Thoracic aorta (tissue), 2 donors: Measurements from ENCODE around the gene IL7R. TPM values are rescaled to one million over a fixed set of nuclear protein-coding genes. Genes with fewer than 3 reads are reported as not detected.

Experiments
- ATAC-seq: fragments of 150-250 bp; one replicate; pipeline ENCODE4 v1.8.0; 2017; ENCODE audit warnings: low read depth; ENCODE audit not compliant: insufficient number of reproducible peaks, low FRiP score
- DNase-seq: peaks from one replicate; pipeline ENCODE4 v3.0.0-alpha.2; 2020; ENCODE audit warnings: low spot score
- H3K27ac ChIP-seq, 2 donors: fragments of 200-600 bp; sonication (generic); 1 replicate in 1 of 2; 2 replicates in 1 of 2; pipeline ENCODE4 v1.5.1; 2016; ENCODE audit warnings: mild to moderate bottlenecking in 2 of 2, moderate library complexity in 2 of 2
- H3K27me3 ChIP-seq: fragments of 200-600 bp; sonication (generic); replicated peaks from 2 replicates; pipeline ENCODE4 v1.6.0; 2016; ENCODE audit warnings: mild to moderate bottlenecking; ENCODE audit not compliant: insufficient read depth
- H3K36me3 ChIP-seq: fragments of 200-600 bp; sonication (generic); one replicate; pipeline ENCODE4 v1.5.1; 2016
- H3K4me1 ChIP-seq, 2 donors: fragments of 200-600 bp; sonication (generic); 1 replicate in 1 of 2; 2 replicates in 1 of 2; pipeline versions ENCODE4 v1.5.1 to v1.6.0; 2016; ENCODE audit warnings: low read depth in 2 of 2, mild to moderate bottlenecking in 1 of 2; ENCODE audit not compliant: control insufficient read depth in 1 of 2
- H3K4me3 ChIP-seq: fragments of 200-600 bp; sonication (generic); 2 replicates; pipeline ENCODE4 v1.5.1; 2016; ENCODE audit warnings: mild to moderate bottlenecking
- H3K9me3 ChIP-seq: fragments of 200-600 bp; sonication (generic); 2 replicates; pipeline ENCODE4 v1.5.1; 2016
- total RNA-seq, 2 donors: library from RNA; depleted of rRNA; stranded (reverse); fragments of >200 nt; gene quantifications; one replicate each; pipeline versions ENCODE4 v1.1.0 to v1.2.3, GENCODE V29; 2016
- TF ChIP-seq, protein P1 (sequence below): fragments of 200-600 bp; sonication (generic); IDR thresholded peaks from one replicate; pipeline ENCODE4 v1.5.1; 2019; ENCODE audit warnings: antibody characterized with exemption

The IL7R gene
- total RNA-seq, 2 donors from 2014 or later, result 12.7 to 20.5 TPM

DNA sequence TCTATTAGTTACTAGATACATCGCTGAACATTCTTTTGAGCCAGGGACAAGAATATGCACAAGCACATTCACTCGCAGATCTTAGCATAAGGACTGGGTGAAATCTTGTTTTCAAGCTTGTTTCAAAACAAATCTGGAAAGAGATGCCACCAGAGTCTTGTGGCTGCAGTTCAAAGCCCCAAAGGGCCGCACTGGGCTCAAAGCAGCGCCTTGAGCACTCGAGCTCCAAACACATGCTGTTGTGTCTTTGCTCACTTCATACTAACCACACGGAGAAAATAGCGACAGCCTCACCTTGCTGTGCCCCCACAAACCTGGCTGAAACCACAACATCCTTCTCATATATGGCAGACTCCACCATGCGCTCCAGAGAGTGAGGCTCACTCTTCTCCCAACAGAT, 34.2 kb upstream of the IL7R start:
- H3K36me3 ChIP-seq, result no peaks in the 10 kb centered on the region
- DNase-seq, result no peak
- H3K4me1 ChIP-seq, result no peaks in the 10 kb centered on the region
- no peaks in the 10 kb centered on the region for H3K27me3 ChIP-seq
- no peak overlapping the region for H3K27ac ChIP-seq
- H3K4me3 ChIP-seq, result no peak overlapping the region
- ATAC-seq, result no peak
- TF ChIP-seq, protein P1, sequence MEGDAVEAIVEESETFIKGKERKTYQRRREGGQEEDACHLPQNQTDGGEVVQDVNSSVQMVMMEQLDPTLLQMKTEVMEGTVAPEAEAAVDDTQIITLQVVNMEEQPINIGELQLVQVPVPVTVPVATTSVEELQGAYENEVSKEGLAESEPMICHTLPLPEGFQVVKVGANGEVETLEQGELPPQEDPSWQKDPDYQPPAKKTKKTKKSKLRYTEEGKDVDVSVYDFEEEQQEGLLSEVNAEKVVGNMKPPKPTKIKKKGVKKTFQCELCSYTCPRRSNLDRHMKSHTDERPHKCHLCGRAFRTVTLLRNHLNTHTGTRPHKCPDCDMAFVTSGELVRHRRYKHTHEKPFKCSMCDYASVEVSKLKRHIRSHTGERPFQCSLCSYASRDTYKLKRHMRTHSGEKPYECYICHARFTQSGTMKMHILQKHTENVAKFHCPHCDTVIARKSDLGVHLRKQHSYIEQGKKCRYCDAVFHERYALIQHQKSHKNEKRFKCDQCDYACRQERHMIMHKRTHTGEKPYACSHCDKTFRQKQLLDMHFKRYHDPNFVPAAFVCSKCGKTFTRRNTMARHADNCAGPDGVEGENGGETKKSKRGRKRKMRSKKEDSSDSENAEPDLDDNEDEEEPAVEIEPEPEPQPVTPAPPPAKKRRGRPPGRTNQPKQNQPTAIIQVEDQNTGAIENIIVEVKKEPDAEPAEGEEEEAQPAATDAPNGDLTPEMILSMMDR, result no peak
- H3K9me3 ChIP-seq, result no peaks in the 10 kb centered on the region

DNA sequence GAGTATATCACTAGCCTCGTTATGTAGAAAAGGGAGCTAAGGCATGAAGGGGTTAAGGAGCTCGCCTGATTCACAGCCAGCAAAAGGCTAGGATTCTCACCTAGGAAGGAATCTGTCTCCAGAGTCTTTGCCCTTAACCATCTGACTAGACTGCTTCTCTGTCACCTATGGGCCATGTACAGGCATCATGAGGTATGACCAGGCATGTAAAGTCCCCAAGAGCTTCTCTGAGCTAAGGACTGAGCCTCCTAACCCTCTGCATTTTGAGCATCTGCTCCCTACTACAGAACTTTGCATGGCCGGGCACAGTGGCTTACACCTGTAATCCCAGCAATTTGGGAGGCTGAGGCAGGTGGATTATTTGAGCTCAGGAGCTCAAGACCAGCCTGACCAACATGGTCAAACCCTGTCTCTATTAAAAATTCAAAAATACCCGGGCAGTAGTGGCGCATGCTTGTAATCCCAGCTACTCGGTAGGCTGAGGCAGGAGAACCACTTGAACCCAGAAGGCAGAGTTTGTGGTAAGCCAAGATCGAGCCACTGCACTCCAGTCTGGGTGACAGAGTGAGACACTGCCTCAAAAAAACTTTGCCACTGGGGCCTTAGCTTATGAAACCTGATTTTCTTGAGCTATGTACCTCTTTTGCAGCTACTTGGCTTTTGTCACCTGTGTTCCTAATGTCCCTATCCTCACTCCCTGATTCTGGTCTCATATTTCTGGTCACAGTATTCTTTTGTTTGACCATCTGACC, 33.2 kb upstream of the IL7R start:
- Histone ChIP-seq H3K27me3 (no peaks in the 10 kb centered on the region), H3K27ac (no peak overlapping the region), H3K4me3 (no peak overlapping the region), H3K9me3 (no peaks in the 10 kb centered on the region), H3K4me1 (no peaks in the 10 kb centered on the region), H3K36me3 (no peaks in the 10 kb centered on the region)
- TF ChIP-seq, protein P1, result no peak
- DNase-seq (no peak), ATAC-seq (no peak)

DNA sequence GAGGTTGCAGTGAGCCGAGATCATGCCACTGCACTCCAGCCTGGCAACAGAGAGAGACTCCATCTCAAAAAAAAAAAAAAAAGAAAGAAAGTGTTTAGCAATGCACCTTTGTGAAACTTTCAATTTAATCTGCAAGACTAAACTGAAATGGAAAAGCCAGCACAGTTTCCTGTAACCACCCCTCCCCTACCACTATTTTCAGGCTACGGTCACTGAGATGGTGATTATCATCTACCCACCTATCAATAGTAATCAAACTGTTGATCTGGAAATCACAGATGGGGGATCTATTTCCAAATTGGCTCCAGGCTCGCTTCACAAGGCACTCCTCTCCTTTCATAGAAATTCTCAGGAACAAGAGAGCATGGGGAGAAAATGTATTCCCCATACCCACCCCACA, 30.6 kb upstream of the IL7R start:
- DNase-seq (no peak), ATAC-seq (no peak)
- TF ChIP-seq, protein P1, result no peak
- Histone ChIP-seq H3K27ac (no peak overlapping the region), H3K4me3 (no peak overlapping the region), H3K27me3 (no peaks in the 10 kb centered on the region), H3K36me3 (no peaks in the 10 kb centered on the region), H3K9me3 (no peaks in the 10 kb centered on the region), H3K4me1 (no peaks in the 10 kb centered on the region)

DNA sequence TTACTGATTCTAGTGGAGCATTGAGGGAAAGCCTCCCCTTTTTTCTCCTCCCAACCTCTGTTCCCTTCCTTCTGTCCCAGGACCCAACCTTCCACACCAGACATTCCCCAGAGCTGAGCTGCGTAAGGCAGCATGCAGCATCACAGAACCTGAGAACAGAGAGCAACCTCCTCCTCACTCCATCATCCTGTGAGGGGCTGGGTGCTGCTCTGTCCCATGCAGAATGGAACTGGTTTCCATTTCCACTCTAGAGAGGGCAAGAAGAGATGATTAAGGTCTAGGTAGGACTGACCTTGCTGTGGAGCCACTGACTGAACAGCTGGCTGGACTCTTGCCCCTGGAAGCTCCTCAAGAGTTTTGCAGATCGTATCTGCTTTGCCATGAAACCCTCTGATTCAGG, 30.1 kb upstream of the IL7R start:
- H3K4me1 ChIP-seq, result no peaks in the 10 kb centered on the region
- no peaks in the 10 kb centered on the region for H3K9me3 ChIP-seq
- DNase-seq, result no peak
- no peaks in the 10 kb centered on the region for H3K36me3 ChIP-seq
- TF ChIP-seq, protein P1, result no peak
- ATAC-seq, result no peak
- H3K4me3 ChIP-seq, result no peak overlapping the region
- H3K27ac ChIP-seq, result no peak overlapping the region
- no peaks in the 10 kb centered on the region for H3K27me3 ChIP-seq

DNA sequence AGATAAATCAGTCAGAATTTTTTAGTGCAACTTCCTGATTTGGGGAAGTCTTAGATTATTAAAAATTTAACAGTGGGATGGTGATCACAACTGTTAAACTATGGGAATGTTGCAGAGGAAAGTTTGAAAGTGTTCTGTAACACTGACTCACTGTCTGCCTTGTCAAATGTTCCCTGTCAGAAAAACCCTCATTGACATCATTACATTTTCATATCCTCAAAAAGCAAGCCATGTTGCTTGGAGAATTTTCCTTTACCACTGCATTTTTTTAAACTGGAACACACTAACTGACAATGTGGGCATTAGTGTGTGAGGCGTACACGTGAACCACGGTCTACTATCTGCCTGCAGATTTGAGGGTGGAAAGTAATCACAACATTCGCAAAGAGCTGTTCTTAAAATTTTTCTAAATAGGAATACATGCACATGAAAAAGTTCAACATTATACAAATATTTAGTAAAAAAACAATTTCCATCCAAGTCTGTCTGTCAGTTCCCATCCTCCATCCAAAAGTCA, 28.6 kb upstream of the IL7R start:
- TF ChIP-seq, protein P1, result no peak
- Histone ChIP-seq H3K4me1 (no peaks in the 10 kb centered on the region), H3K27ac (no peak overlapping the region), H3K27me3 (no peaks in the 10 kb centered on the region), H3K36me3 (no peaks in the 10 kb centered on the region), H3K4me3 (no peak overlapping the region), H3K9me3 (no peaks in the 10 kb centered on the region)
- ATAC-seq (no peak), DNase-seq (no peak)
